GM19099 (cell line): ENCODE results near the gene DDX53.

Source experiments
- POLR2A ChIP-seq: IDR thresholded peaks from 3 replicates; pipeline ENCODE4 v1.6.1; 2011; ENCODE audit warnings: low read depth; ENCODE audit not compliant: insufficient read length; ENCODE audit errors: extremely low read depth

Gene DDX53

DNA sequence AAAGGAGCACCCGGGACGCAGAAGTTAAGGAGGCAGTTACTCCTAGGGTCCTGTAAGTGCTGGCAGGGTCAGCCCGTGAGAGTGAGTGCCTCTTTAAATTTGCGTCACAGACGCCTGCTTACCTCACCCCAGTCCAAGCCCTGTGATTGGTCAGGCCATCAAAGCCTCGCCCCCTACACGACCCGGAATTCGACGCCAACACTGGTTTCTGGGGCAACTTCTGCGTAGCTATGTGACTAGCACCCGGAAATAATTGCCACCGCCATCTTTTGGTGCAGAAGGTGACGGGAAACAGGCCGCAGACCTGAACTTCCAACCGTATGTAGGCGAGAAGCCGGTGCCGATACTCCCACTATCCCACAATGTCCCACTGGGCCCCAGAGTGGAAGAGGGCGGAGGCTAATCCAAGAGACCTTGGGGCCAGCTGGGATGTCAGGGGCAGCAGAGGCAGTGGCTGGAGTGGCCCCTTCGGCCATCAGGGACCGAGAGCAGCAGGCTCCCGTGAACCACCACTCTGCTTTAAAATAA is at the start of gene DDX53:
DDX53 (plus strand) TSS at position 265 of the 528 bp plus-strand sequence; CDS start at position 363, 98 bp downstream.
- TF ChIP-seq POLR2A = no peak

DNA sequence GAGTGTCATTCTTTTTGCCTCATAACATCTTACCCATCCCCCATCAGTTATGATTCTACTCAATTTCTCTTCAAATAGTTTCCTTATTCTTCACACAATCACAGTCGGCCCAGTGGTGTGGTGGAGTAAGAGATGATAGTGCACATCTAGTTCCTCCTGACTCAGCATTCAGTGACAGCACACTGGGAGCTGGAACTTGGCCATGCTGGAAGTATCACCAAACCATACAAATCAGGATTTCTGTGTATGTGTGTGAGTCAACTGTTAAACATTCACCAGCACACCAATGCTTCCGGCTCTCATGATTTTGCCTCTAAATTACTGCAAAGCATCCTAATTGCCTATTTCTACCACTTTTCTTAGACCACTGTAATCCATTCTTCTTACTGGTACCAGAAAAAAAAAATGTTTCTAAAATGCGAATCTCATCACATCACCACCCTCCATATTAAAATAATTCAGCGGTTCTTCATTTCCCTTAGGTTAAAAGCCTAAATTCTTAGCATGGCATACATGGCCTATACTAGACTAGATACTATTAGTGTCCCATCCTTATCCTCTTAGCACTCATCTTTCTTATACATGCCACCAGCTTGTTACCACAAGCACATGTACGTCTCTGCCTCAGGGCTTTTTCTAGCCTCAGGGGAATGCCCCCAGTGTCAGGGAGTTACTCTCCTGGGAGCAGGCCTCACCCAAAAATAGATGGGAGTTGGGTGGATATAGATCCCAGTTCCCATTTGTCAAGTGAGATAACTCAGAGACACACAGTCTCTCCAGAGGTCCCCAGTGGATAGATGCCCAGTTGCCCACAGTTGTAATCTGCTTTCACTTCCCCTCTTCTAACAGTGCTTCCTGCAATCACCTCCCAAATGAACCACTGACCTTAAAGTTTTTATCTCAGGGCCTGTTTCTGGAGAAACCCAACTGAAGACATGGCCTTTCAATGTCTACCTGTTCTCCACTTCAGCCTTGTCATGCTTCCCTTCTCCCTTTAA is 49.2 kb upstream of the DDX53 start:
- no peak for TF ChIP-seq POLR2A

DNA sequence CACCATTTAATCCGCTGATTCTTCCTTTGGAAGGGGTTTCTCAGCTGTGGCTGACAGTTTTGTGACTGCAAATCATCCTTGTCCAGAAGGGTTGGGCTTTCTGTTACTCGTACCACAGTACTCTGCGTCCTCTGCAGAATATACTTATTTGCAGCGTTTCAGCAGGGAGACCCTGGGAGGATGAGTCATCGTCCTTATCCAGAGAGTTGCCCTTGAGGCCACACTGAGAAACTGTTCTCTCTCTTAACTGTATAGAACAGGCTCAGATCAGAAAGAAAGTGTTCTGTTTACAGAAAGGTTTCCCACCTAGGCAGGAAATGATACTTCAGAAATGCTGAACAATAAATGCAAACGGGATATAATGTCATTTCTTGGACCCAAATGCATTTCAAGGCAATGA is 47.8 kb upstream of the DDX53 start:
- TF ChIP-seq POLR2A = no peak

DNA sequence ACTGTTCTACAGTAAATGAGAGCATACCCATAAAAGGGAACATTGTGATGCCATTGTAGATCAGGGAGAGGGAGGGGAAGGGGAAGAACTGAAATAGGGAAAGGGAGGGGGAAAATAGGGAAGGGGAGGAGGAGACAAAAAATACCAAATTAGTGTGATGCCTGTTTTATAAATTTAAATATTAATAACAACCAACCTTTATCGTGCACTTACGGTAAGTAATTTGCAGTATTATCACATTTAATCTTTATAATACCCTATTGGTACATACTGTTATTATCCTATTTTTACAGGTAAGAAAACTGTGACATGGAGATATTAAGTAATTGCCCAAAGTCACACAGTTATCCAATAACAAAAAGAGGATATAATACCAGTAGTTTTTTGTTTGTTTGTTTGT is 41.5 kb upstream of the DDX53 start:
- TF ChIP-seq POLR2A = no peak

DNA sequence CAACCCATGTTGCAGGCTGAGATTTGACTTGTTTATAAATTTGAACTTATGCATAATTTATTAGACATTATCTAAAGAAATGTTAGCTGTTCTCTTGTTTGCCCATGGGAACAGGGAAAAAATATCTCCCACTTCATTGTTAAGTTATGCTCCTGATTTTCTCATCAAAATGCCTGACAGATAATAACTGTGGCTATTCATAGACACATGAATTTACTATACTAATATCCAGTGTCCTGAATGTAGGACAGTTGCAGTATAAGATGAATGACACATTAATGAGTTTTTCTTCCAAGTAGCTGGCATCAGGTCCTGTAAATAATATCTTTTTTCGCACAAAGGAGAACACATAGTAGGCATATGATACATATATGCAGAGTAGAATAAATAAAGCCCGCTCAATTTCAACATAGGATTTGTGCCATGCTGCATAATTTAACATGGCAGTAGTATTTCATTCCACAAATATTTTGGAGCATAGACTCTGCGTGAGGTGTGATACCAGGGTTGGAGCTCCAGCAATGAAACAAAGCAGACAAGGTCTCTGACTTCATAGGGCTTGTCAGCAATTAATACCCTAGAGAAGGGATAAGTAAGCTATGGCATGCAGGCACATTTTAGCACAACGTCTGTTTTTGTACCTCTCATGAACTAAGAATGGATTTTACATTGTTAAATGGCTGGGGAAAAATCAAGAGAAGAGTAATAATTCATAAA is 40.4 kb upstream of the DDX53 start:
- no peak for TF ChIP-seq POLR2A

DNA sequence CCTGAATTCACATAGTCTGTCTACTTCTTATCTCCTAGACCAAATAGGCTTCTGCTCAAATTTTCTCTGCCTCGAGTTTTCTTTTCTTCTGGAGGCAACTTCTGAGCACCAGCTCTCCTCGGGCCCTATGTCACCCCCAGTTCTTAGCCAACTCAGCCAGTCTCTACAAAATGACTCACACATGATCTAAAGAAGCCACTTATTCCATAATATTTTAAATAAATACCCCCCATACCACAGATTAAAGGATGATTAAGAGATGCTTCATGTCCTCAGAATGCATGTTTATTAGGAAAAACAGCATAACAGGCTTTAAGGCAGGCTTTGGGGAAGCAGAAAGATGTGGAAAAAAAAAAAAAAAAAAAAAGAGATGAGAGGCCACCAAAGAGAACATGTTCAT is 36.6 kb upstream of the DDX53 start:
- no peak for TF ChIP-seq POLR2A

DNA sequence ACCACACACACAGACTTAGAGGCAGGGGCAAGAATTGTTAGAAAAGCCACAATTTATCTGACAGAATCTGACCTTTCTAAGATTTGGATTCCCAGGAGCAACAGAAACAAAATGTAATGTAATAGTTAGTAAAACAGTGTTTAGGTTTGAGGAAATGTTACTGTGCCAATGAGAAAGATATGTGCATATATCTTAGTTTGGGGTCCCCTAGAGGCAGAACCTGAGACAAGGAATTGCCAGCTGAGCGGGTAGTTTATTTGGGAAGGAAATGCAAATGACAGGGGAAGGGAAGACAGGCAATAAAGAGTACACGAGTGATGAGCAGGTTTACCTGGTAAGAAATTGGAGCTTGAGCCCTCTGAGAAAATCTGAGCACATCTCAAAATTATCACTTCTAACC is 31.3 kb upstream of the DDX53 start:
- no peak for TF ChIP-seq POLR2A

DNA sequence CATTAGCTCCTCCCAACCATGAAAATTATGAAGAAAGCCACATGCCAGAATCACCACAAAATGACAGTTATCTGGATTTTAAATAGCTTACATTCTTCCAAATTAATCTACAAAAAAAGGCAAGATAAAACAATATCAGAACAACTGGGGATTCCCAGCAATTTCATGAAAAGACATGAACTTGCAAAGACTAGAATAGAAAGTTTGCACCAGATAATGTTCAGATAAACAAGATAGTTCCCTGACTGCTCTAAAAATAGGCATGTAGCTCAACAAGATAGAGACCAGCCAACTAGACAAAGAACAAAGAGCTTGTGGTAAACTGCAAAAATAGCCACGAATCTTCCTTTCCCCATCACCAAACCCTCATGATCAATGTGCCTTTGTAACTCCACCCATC is 30.3 kb upstream of the DDX53 start:
- TF ChIP-seq POLR2A = no peak

DNA sequence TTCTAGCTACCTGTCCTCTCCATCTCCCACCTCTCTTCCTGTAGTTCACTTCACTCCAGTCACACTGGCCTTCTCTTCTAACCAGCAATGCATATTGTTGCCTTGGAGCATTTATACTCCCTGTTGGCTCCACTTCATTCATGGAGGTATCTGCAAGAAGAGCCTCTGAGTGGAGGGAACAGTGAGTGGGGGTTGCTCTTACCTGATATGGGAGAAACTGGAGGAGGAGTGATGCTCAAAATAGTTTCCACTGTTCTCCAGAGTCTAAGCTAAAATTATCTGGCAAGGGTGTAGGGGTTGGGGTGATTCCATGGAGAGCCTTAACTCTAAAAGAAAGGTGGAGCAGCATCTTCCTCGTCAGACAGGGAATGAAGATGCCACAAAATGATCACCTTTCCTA is 28.9 kb upstream of the DDX53 start:
- no peak for TF ChIP-seq POLR2A

DNA sequence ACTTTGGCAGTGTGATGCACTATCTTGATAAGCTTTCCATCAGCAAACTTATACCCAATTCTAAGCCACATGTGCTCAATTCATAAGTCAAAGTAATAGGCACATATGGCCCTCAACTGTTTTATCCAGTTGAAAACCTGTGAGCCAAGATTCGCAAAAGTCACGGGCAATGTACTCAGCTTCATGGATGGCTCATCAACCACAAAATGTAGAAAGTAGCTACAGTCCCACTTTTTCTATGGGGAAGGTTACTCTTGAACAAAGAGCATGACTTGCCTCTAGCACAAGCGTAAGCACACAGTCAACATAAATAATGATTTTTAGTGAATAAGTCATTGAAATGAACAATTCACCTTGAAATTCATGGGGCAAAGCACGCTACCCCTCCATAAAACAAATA is 25.1 kb upstream of the DDX53 start:
- no peak for TF ChIP-seq POLR2A

DNA sequence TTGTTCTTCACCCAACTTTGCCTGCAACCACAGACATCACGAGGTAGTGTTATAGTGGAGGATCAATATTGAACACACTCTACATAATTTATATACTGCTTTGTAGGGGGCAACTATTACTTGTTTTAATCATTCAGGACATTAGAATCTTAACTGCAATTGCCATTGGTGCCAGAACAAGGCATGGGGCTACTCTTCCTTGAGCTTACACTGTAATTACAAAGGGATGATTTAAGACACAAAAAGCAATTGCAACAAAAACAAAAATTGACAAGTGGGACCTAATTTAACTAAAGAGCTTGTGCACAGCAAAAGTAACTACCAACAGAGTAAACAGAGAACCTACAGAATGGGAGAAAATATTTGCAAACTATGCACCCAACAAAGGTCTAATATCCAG is 24.0 kb upstream of the DDX53 start:
- TF ChIP-seq POLR2A = no peak

DNA sequence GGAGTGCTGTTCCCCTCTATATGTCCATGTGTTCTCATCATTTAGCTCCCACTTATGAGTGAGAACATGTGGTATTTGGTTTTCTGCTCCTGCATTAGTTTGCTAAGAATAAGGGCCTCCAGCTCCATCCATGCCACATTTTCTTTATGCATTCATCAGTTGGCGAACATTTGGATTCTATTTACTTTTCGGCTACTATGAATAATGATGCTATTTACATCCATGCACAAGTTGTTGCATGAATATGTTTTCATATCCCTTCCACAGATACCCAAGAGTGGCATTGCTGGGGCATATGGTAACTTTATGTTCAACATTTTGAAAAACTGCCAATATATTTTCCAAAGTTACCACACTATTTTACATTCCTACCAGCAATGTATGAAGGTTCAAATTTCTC is 13.8 kb upstream of the DDX53 start:
- TF ChIP-seq POLR2A = no peak

DNA sequence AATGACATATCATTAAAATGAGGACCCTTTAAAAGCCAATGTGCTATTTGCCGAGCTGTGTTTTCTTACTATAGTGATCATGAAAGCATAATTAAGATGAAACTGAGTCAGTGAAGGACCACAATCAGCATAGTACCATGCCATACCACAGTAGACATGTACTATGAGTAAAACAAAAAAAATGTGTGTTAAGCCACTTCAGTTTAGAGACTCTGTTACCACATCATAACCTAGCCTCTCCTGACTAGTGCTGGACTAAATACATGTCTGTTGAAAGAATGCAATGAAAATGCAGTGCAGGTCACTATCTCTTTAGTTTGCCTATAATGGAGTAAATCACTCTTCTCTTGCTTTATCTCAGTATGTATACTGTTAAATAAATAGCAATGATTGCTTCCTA is 12.3 kb upstream of the DDX53 start:
- TF ChIP-seq POLR2A = no peak

DNA sequence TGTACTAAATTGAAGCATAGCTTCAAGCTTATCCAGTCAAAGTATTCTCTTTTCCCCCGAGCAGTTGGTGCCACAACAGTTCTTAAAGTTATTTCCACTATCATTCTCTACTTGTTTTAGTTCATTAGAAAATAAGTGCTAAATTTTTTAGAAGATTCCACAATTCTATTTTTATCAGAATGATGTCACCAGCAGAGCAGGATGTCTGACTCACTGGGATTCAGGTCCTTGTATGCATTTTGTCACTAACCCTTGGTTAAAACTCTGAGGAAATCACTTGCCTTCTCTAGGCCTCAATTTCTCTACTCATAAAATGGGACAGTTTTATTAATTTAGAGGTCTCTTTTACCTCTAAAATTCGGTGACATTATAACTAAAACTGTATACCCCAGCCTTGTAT is 3.4 kb downstream of the DDX53 start:
- TF ChIP-seq POLR2A = no peak

DNA sequence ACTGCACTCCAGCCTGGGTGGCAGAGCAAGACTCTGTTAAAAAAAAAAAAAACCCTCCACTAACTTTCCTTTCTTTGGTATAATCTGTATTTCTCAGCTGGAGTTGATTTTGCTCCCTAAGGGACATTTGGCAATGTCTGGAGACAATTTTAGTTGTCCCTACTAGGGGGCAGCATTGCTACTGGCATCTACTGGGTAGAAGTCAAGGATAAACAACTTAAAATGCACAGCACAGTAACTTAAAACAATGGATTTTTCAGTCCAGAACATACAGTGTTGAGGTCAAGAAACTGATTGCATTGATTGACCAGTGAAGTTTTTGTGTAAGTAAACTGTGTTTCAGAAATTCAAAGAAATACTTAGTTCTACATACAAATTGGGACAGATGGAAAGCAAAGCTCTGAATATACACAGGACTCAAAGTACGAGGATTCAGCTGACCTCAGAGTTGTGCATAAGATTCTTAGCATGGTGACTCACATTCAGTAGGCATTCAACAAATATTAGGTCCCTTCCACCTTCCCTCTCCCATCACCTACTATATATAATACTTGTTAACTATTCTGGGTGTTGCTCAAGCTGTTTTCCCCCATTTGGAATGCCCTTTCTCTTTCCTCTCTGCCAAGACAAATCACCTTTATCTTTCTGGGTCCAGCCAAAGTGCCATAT is 8.8 kb downstream of the DDX53 start:
- no peak for TF ChIP-seq POLR2A
